ENCODE results near the gene PRKAR1A.

Gene PRKAR1A

GRCh38 chr17:68527314-68527713 lies 15.1 kb downstream of the PRKAR1A start:
- H3K27ac ChIP-seq, result no peak overlapping the region
- H3K9me3 ChIP-seq, result no peaks in the 10 kb centered on the region
- intact Hi-C loops (cut with DNase I; ENCODE audit: low total_unique reads), result no loop called here
- H3K27me3 ChIP-seq, result no peaks in the 10 kb centered on the region
- no peak for DNase-seq
- no peak overlapping the region for H3K4me3 ChIP-seq
- H3K36me3 ChIP-seq, result peaks cover 80 to 93% (median 91%) of the 10 kb centered on the region in 3 donors
- H3K4me1 ChIP-seq, result peaks cover 0 to 3% (median 1%) of the 10 kb centered on the region in 4 donors
- TF ChIP-seq CTCF (IDR thresholded peaks at IDR 0.05), result no peak

- Histone ChIP-seq H3K9me3 (no peaks in the 10 kb centered on the region), H3K4me3 (no peak overlapping the region), H3K27me3 (no peaks in the 10 kb centered on the region), H3K27ac (no peak overlapping the region), H3K36me3 (peaks cover 63 to 84% (median 70%) of the 10 kb centered on the region in 3 donors), H3K4me1 (no peaks in the 10 kb centered on the region)
- no peak for TF ChIP-seq CTCF (IDR thresholded peaks at IDR 0.05)
- DNase-seq, result no peak
- intact Hi-C loops (cut with DNase I; ENCODE audit: low total_unique reads), result loop anchor here (10.0 kb wide), 1 partner anchor 224 kb away; no protein-coding TSS in a partner anchor
Observed at GRCh38 chr17:68531252-68531651, 19.0 kb downstream of the PRKAR1A start.

GRCh38 chr17:68532826-68533225 lies 20.6 kb downstream of the PRKAR1A start:
- peaks cover 57 to 84% (median 64%) of the 10 kb centered on the region in 3 donors for H3K36me3 ChIP-seq
- no peak overlapping the region for H3K27ac ChIP-seq
- intact Hi-C loops (cut with DNase I; ENCODE audit: low total_unique reads), result loop anchor here (10.0 kb wide), 1 partner anchor 222 kb away; no protein-coding TSS in a partner anchor

GRCh38 chr17:68533887-68534694 lies 21.9 kb downstream of the PRKAR1A start:
- Histone ChIP-seq H3K36me3 (peaks cover 45 to 84% (median 58%) of the 10 kb centered on the region in 3 donors), H3K9me3 (no peaks in the 10 kb centered on the region)
- intact Hi-C loops (cut with DNase I; ENCODE audit: low total_unique reads), result loop anchor here (10.0 kb wide), 1 partner anchor 221 kb away; no protein-coding TSS in a partner anchor

More at GRCh38 chr17:68532826-68533225, 20.6 kb downstream of the PRKAR1A start:
- H3K9me3 ChIP-seq, result no peaks in the 10 kb centered on the region
- DNase-seq, result no peak
- H3K27me3 ChIP-seq, result no peaks in the 10 kb centered on the region
- H3K4me1 ChIP-seq, result no peaks in the 10 kb centered on the region
- no peak overlapping the region for H3K4me3 ChIP-seq
- TF ChIP-seq CTCF (IDR thresholded peaks at IDR 0.05), result no peak

GRCh38 chr17:68534695-68535088 lies 22.5 kb downstream of the PRKAR1A start:
- Histone ChIP-seq H3K9me3 (no peaks in the 10 kb centered on the region), H3K27me3 (no peaks in the 10 kb centered on the region), H3K36me3 (peaks cover 39 to 84% (median 58%) of the 10 kb centered on the region in 3 donors), H3K27ac (no peak overlapping the region), H3K4me1 (no peaks in the 10 kb centered on the region), H3K4me3 (no peak overlapping the region)
- no peak for TF ChIP-seq CTCF (IDR thresholded peaks at IDR 0.05)
- intact Hi-C loops (cut with DNase I; ENCODE audit: low total_unique reads), result loop anchor here (10.0 kb wide), 1 partner anchor 220 kb away; no protein-coding TSS in a partner anchor
- DNase-seq, result no peak

More at GRCh38 chr17:68533887-68534694, 21.9 kb downstream of the PRKAR1A start:
- TF ChIP-seq CTCF (IDR thresholded peaks at IDR 0.05), result peak; percentile 32 to 37
- DNase-seq, result no peak
- Histone ChIP-seq H3K4me3 (no peak overlapping the region), H3K27ac (no peak overlapping the region), H3K27me3 (no peaks in the 10 kb centered on the region), H3K4me1 (no peaks in the 10 kb centered on the region)

Data from tibial artery (tissue), 4 donors.